ENCODE results near the gene ENTPD3.

The ENTPD3 gene

GRCh38 chr3:40381904-40382616 is 4.9 kb upstream of the ENTPD3 start:
- Mint-ChIP-seq H3K27me3 (peaks cover 29% of the 10 kb centered on the region), H3K4me3 (no peak overlapping the region), H3K4me1 (peaks cover 14% of the 10 kb centered on the region), H3K9me3 (no peaks in the 10 kb centered on the region), H3K27ac (no peak overlapping the region), H3K36me3 (no peaks in the 10 kb centered on the region)
- CTCF ChIA-PET = no interaction called here
- no peak for DNase-seq

- H3K4me1 Mint-ChIP-seq = peaks cover 15% of the 10 kb centered on the region
- no peak overlapping the region for H3K27ac Mint-ChIP-seq
- CTCF ChIA-PET = no interaction called here
- H3K9me3 Mint-ChIP-seq = no peaks in the 10 kb centered on the region
- H3K4me3 Mint-ChIP-seq = no peak overlapping the region
- H3K27me3 Mint-ChIP-seq = peaks cover 29% of the 10 kb centered on the region
- no peaks in the 10 kb centered on the region for H3K36me3 Mint-ChIP-seq
- DNase-seq = no peak
Observed at GRCh38 chr3:40382617-40382979, 4.4 kb upstream of the ENTPD3 start.

- no peaks in the 10 kb centered on the region for H3K36me3 Mint-ChIP-seq
- CTCF ChIA-PET = no interaction called here
Observed at GRCh38 chr3:40386213-40386612, 771 bp upstream of the ENTPD3 start.

GRCh38 chr3:40387895-40388254 is 891 bp downstream of the ENTPD3 start:
- H3K27ac Mint-ChIP-seq = no peak overlapping the region
- peaks cover 40% of the 10 kb centered on the region for H3K27me3 Mint-ChIP-seq
- no peak for DNase-seq
- H3K4me1 Mint-ChIP-seq = peaks cover 7% of the 10 kb centered on the region
- H3K4me3 Mint-ChIP-seq = no peak overlapping the region
- CTCF ChIA-PET = no interaction called here
- no peaks in the 10 kb centered on the region for H3K36me3 Mint-ChIP-seq
- no peaks in the 10 kb centered on the region for H3K9me3 Mint-ChIP-seq

More at GRCh38 chr3:40386213-40386612, 771 bp upstream of the ENTPD3 start:
- H3K4me1 Mint-ChIP-seq = peaks cover 7% of the 10 kb centered on the region
- H3K27me3 Mint-ChIP-seq = peaks cover 43% of the 10 kb centered on the region
- DNase-seq = no peak
- no peaks in the 10 kb centered on the region for H3K9me3 Mint-ChIP-seq
- H3K27ac Mint-ChIP-seq = no peak overlapping the region
- H3K4me3 Mint-ChIP-seq = no peak overlapping the region

GRCh38 chr3:40396406-40396805 is 9.4 kb downstream of the ENTPD3 start:
- no peaks in the 10 kb centered on the region for H3K9me3 Mint-ChIP-seq
- no peaks in the 10 kb centered on the region for H3K27me3 Mint-ChIP-seq
- H3K36me3 Mint-ChIP-seq = no peaks in the 10 kb centered on the region
- CTCF ChIA-PET = interaction anchor here (0.9 kb wide), 1 partner anchor 17 kb away, joined by 3 read pairs; no protein-coding TSS in a partner anchor
- H3K4me3 Mint-ChIP-seq = no peak overlapping the region
- no peak overlapping the region for H3K27ac Mint-ChIP-seq
- DNase-seq = no peak
- no peaks in the 10 kb centered on the region for H3K4me1 Mint-ChIP-seq

- Mint-ChIP-seq H3K27ac (no peak overlapping the region), H3K9me3 (no peaks in the 10 kb centered on the region), H3K4me1 (no peaks in the 10 kb centered on the region), H3K36me3 (no peaks in the 10 kb centered on the region), H3K27me3 (no peaks in the 10 kb centered on the region), H3K4me3 (no peak overlapping the region)
- DNase-seq = no peak
- CTCF ChIA-PET = interaction anchor here (0.9 kb wide), 1 partner anchor 16 kb away, joined by 3 read pairs; no protein-coding TSS in a partner anchor
Observed at GRCh38 chr3:40397129-40397528, 10.1 kb downstream of the ENTPD3 start.

GRCh38 chr3:40397912-40398311 is 10.9 kb downstream of the ENTPD3 start:
- no peak for DNase-seq
- no peaks in the 10 kb centered on the region for H3K4me1 Mint-ChIP-seq
- H3K36me3 Mint-ChIP-seq = no peaks in the 10 kb centered on the region
- CTCF ChIA-PET = no interaction called here
- H3K4me3 Mint-ChIP-seq = no peak overlapping the region
- H3K27ac Mint-ChIP-seq = no peak overlapping the region
- no peaks in the 10 kb centered on the region for H3K27me3 Mint-ChIP-seq
- no peaks in the 10 kb centered on the region for H3K9me3 Mint-ChIP-seq

- Mint-ChIP-seq H3K4me3 (no peak overlapping the region), H3K4me1 (no peaks in the 10 kb centered on the region), H3K27ac (no peak overlapping the region), H3K27me3 (no peaks in the 10 kb centered on the region), H3K9me3 (no peaks in the 10 kb centered on the region), H3K36me3 (no peaks in the 10 kb centered on the region)
- DNase-seq = no peak
- CTCF ChIA-PET = no interaction called here
Observed at GRCh38 chr3:40398346-40398745, 11.4 kb downstream of the ENTPD3 start.

- DNase-seq = no peak
- H3K4me3 Mint-ChIP-seq = no peak overlapping the region
- no peaks in the 10 kb centered on the region for H3K27me3 Mint-ChIP-seq
- no peak overlapping the region for H3K27ac Mint-ChIP-seq
- H3K36me3 Mint-ChIP-seq = no peaks in the 10 kb centered on the region
- CTCF ChIA-PET = no interaction called here
- H3K9me3 Mint-ChIP-seq = no peaks in the 10 kb centered on the region
- no peaks in the 10 kb centered on the region for H3K4me1 Mint-ChIP-seq
Observed at GRCh38 chr3:40404591-40405198, 17.7 kb downstream of the ENTPD3 start.

GRCh38 chr3:40407007-40407406 is 20.0 kb downstream of the ENTPD3 start:
- Mint-ChIP-seq H3K4me3 (no peak overlapping the region), H3K27ac (no peak overlapping the region), H3K36me3 (no peaks in the 10 kb centered on the region), H3K27me3 (peaks cover 4% of the 10 kb centered on the region), H3K9me3 (no peaks in the 10 kb centered on the region), H3K4me1 (no peaks in the 10 kb centered on the region)
- CTCF ChIA-PET = no interaction called here
- no peak for DNase-seq

- Mint-ChIP-seq H3K27ac (no peak overlapping the region), H3K9me3 (no peaks in the 10 kb centered on the region), H3K4me1 (no peaks in the 10 kb centered on the region), H3K4me3 (no peak overlapping the region), H3K36me3 (no peaks in the 10 kb centered on the region), H3K27me3 (peaks cover 4% of the 10 kb centered on the region)
- CTCF ChIA-PET = no interaction called here
- no peak for DNase-seq
Observed at GRCh38 chr3:40407611-40408010, 20.6 kb downstream of the ENTPD3 start.

- Mint-ChIP-seq H3K9me3 (no peaks in the 10 kb centered on the region), H3K27ac (no peak overlapping the region), H3K36me3 (no peaks in the 10 kb centered on the region), H3K4me1 (no peaks in the 10 kb centered on the region), H3K27me3 (peaks cover 35% of the 10 kb centered on the region), H3K4me3 (no peak overlapping the region)
- DNase-seq = no peak
- CTCF ChIA-PET = interaction anchor here (0.7 kb wide), 1 partner anchor 145 kb away, joined by 3 read pairs; no protein-coding TSS in a partner anchor
Observed at GRCh38 chr3:40414270-40414669, 27.3 kb downstream of the ENTPD3 start.

- Mint-ChIP-seq H3K4me3 (no peak overlapping the region), H3K9me3 (no peaks in the 10 kb centered on the region), H3K27ac (no peak overlapping the region), H3K36me3 (no peaks in the 10 kb centered on the region), H3K4me1 (peaks cover 5% of the 10 kb centered on the region), H3K27me3 (peaks cover 31% of the 10 kb centered on the region)
- DNase-seq = no peak
- CTCF ChIA-PET = no interaction called here
Observed at GRCh38 chr3:40417845-40418543, 31.0 kb downstream of the ENTPD3 start.

- CTCF ChIA-PET = no interaction called here
- Mint-ChIP-seq H3K27me3 (peaks cover 7% of the 10 kb centered on the region), H3K27ac (peak overlapping the region; percentile 49), H3K9me3 (no peaks in the 10 kb centered on the region), H3K4me1 (peaks cover 8% of the 10 kb centered on the region), H3K36me3 (no peaks in the 10 kb centered on the region), H3K4me3 (no peak overlapping the region)
- no peak for DNase-seq
Observed at GRCh38 chr3:40422861-40423260, 35.9 kb downstream of the ENTPD3 start.

All from activated naive CD4-positive, alpha-beta T cell treated with anti-CD3 and anti-CD28 coated beads, Interleukin-2, amount 10 ng/mL, durations not matched to agents 7 days and 5 days (primary cell).